HepG2 (cell line): ENCODE data around the gene MYO19. TPM values are rescaled to one million over a fixed set of nuclear protein-coding genes. Genes with fewer than 3 reads are reported as not detected.

Experiments
- ARNTL ChIP-seq: sonication (generic); formaldehyde crosslinking; IDR thresholded peaks from 2 replicates; pipeline ENCODE4 v1.4.0; 2020; ENCODE audit warnings: mild to moderate bottlenecking, missing genetic modification reagents
- BRCA1 ChIP-seq: sonication (generic); formaldehyde crosslinking; IDR thresholded peaks from 2 replicates; pipeline ENCODE4 v1.4.0; 2020; ENCODE audit warnings: missing genetic modification reagents
- ESRRA ChIP-seq: sonication (generic); formaldehyde crosslinking; IDR thresholded peaks from 2 replicates; pipeline ENCODE4 v1.5.1; 2020; ENCODE audit warnings: mild to moderate bottlenecking, low read depth, missing genetic modification reagents
- HDAC2 ChIP-seq: sonication (generic); formaldehyde crosslinking; IDR thresholded peaks from 2 replicates; pipeline ENCODE4 v1.4.0; 2020; ENCODE audit warnings: missing genetic modification reagents
- HNF4G ChIP-seq, 2 experiments: sonication (generic) in 1 of 2; formaldehyde crosslinking in 1 of 2; IDR thresholded peaks; 2 replicates each; pipeline versions ENCODE4 v1.4.0 to v1.6.1; 2011 to 2020; ENCODE audit warnings: borderline replicate concordance in 2 of 2, low read depth in 2 of 2, mild to moderate bottlenecking in 2 of 2, low read length in 1 of 2, missing genetic modification reagents in 1 of 2, moderate library complexity in 1 of 2
- MTERF4 ChIP-seq: sonication (generic); formaldehyde crosslinking; IDR thresholded peaks from 2 replicates; pipeline ENCODE4 v1.8.0; 2023; ENCODE audit warnings: mild to moderate bottlenecking, missing genetic modification reagents
- NCOR1 ChIP-seq: fragments of 200-600 bp; sonication (generic); IDR thresholded peaks from 2 replicates; pipeline ENCODE4 v1.7.0; 2017; ENCODE audit warnings: antibody characterized with exemption, low read length, borderline replicate concordance
- NFYB ChIP-seq: sonication (generic); formaldehyde crosslinking; IDR thresholded peaks from 2 replicates; pipeline ENCODE4 v1.4.0; 2020; ENCODE audit warnings: missing genetic modification reagents
- NR2C2 ChIP-seq: sonication (generic); formaldehyde crosslinking; IDR thresholded peaks from 2 replicates; pipeline ENCODE4 v1.4.0; 2020; ENCODE audit warnings: missing genetic modification reagents, mild to moderate bottlenecking, moderate library complexity, borderline replicate concordance
- NR2F1 ChIP-seq, 2 experiments: fragments of 450-650 bp in 1 of 2; formaldehyde crosslinking in 1 of 2; IDR thresholded peaks; 2 replicates each; pipeline versions ENCODE4 v1.5.0 to v1.6.1; 2016 to 2020; ENCODE audit warnings: mild to moderate bottlenecking in 1 of 2, missing compliant biosample characterization in 1 of 2, missing genetic modification reagents in 1 of 2, moderate library complexity in 1 of 2
- PHF20 ChIP-seq: sonication (generic); formaldehyde crosslinking; IDR thresholded peaks from 2 replicates; pipeline ENCODE4 v1.5.0; 2020; ENCODE audit warnings: mild to moderate bottlenecking, missing genetic modification reagents
- RBFOX2 ChIP-seq: fragments of 200-400 bp; formaldehyde crosslinking; IDR thresholded peaks from 2 replicates; pipeline ENCODE4 v1.6.1; 2017; ENCODE audit warnings: low read depth, mild to moderate bottlenecking, low read length
- RCOR2 ChIP-seq: IDR thresholded peaks from 2 replicates; pipeline ENCODE4 v1.6.1; 2016; ENCODE audit warnings: missing biosample characterization, missing genetic modification reagents
- TEAD3 ChIP-seq: optimal IDR thresholded peaks from 2 replicates; pipeline ENCODE3; 2016; ENCODE audit warnings: borderline replicate concordance
- ZBTB20 ChIP-seq: sonication (generic); formaldehyde crosslinking; IDR thresholded peaks from 2 replicates; pipeline ENCODE4 v1.8.1; 2023; ENCODE audit warnings: missing genetic modification reagents, low read depth, mild to moderate bottlenecking, borderline replicate concordance
- ZNF574 ChIP-seq: sonication (generic); formaldehyde crosslinking; IDR thresholded peaks from 2 replicates; pipeline ENCODE4 v1.4.0; 2020; ENCODE audit warnings: missing genetic modification reagents
- ZNF607 ChIP-seq: sonication (generic); formaldehyde crosslinking; IDR thresholded peaks from 2 replicates; pipeline ENCODE4 v1.5.1; 2020; ENCODE audit warnings: missing genetic modification reagents, mild to moderate bottlenecking, borderline replicate concordance
- ZNF660 ChIP-seq: sonication (generic); formaldehyde crosslinking; IDR thresholded peaks from 2 replicates; pipeline ENCODE4 v1.5.1; 2020; ENCODE audit warnings: mild to moderate bottlenecking, low read depth, missing genetic modification reagents, borderline replicate concordance
- ZNF775 ChIP-seq: sonication (generic); formaldehyde crosslinking; IDR thresholded peaks from 2 replicates; pipeline ENCODE4 v1.4.0; 2020; ENCODE audit warnings: missing genetic modification reagents, mild to moderate bottlenecking, moderate library complexity, borderline replicate concordance
- ZNF788 ChIP-seq: sonication (generic); formaldehyde crosslinking; IDR thresholded peaks from 2 replicates; pipeline ENCODE4 v1.5.0; 2020; ENCODE audit warnings: mild to moderate bottlenecking, missing genetic modification reagents, borderline replicate concordance
- ZNF850 ChIP-seq: sonication (generic); formaldehyde crosslinking; conservative IDR thresholded peaks from 2 replicates; pipeline ENCODE4 v1.9.0; 2021; ENCODE audit warnings: mild to moderate bottlenecking, missing genetic modification reagents
- ZSCAN12 ChIP-seq: sonication (generic); formaldehyde crosslinking; IDR thresholded peaks from 2 replicates; pipeline ENCODE4 v1.9.0; 2021; ENCODE audit warnings: mild to moderate bottlenecking, missing genetic modification reagents
- polyA plus RNA-seq, 8 experiments: library from polyadenylated mRNA; depleted of rRNA in 3 of 8; stranded (reverse) in 7 of 8; unstranded in 1 of 8; fragments of >200 nt; fragmentation: Illumina TruSeq in 4 of 8; extraction: Trizol in 4 of 8; gene quantifications; 2 replicates each; pipeline versions ENCODE4 v1.2.1 to v1.2.3, GENCODE V29; 2011 to 2016; ENCODE audit warnings: low read depth in 4 of 8, missing spikeins in 1 of 8, mixed read lengths in 1 of 8; ENCODE audit not compliant: insufficient read depth in 1 of 8
- total RNA-seq, 5 experiments: library from RNA; depleted of rRNA; stranded (reverse); fragments of >200 nt; fragmentation: Illumina TruSeq; extraction: Trizol; gene quantifications; 2 replicates each; pipeline ENCODE4 v1.2.3, GENCODE V29; 2016; ENCODE audit warnings: low read depth in 1 of 5
- TF ChIP-seq, protein P1 (sequence below): sonication (generic); formaldehyde crosslinking; IDR thresholded peaks from 2 replicates; pipeline ENCODE4 v1.8.0; 2022; ENCODE audit warnings: mild to moderate bottlenecking, missing genetic modification reagents; ENCODE audit not compliant: insufficient replicate concordance

MYO19 gene
- total and polyA plus RNA-seq, 2 of the 13 experiments (the other 11 are each of a cell fraction or from before 2014, with no cell fraction given): 75.7 to 82.3 TPM

DNA sequence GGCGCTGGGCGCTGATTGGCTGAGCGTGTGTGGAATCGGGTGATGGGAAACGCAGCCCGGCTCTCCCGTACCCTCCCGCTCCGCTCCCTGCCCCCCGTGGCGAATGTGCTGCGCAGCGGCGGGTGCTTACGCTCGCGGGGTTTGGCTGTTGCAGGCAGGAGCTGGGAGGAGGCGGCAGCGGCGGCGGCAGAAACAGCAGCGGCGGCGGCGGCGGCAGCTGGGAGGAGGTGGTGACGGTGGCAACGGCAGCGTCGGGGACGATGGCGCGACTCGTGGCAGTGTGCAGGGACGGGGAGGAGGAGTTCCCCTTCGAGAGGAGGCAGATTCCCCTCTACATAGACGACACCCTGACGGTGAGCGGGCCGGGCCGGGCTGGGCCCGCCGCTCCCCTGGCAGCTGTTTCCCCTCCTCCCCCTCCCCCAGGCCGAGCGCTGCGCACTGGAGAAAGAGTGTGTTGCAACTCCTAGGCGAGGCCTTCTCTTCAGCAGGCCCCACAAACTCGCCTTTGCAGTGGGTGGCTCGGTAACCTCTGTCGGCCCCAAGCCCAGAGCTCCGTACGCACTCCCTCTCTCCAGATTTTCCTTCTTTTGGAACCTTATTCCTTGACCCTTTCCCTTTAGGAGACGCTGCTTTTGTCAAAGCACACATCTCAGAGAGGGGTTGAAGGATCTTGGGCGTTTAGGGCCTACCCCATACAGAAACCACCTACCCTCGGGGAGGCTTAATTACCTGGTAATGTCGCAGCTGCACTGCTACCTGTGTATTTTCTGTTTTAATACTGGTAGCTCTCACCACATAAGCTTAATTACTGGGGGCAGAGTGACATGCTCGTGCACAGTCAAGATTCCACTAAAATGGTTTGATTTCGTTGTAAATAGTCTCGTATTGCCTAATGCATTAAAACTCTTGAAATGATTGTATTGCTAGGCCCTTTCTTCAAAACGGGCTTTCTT is 11.1 kb upstream of the MYO19 start (continued):
- TF ChIP-seq NFYB (CRISPR knock-in tag): peak; percentile 82
- no peak for TF ChIP-seq ZBTB20 (CRISPR knock-in tag)
- TF ChIP-seq ZNF788 (CRISPR knock-in tag): peak; percentile 83; the same call in 1 of the 2 replicates
- TF ChIP-seq TEAD3: peak; percentile 14
- TF ChIP-seq ZNF660: 0 out of 2 replicates have a peak, but pooled peaks have one; percentile 22
- peak; percentile 85 for TF ChIP-seq ZNF574
- TF ChIP-seq RCOR2 (CRISPR knock-in tag): no peak
- TF ChIP-seq ZNF775 (CRISPR knock-in tag): peak; percentile 72; the same call in 1 of the 2 replicates
- no peak; the same call in 1 of the 2 replicates for TF ChIP-seq NCOR1
- TF ChIP-seq ZSCAN12: no peak
- TF ChIP-seq, protein P1, sequence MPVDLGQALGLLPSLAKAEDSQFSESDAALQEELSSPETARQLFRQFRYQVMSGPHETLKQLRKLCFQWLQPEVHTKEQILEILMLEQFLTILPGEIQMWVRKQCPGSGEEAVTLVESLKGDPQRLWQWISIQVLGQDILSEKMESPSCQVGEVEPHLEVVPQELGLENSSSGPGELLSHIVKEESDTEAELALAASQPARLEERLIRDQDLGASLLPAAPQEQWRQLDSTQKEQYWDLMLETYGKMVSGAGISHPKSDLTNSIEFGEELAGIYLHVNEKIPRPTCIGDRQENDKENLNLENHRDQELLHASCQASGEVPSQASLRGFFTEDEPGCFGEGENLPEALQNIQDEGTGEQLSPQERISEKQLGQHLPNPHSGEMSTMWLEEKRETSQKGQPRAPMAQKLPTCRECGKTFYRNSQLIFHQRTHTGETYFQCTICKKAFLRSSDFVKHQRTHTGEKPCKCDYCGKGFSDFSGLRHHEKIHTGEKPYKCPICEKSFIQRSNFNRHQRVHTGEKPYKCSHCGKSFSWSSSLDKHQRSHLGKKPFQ: peak; percentile 25
- peak; percentile 88; the same call in 1 of the 2 replicates for TF ChIP-seq MTERF4 (CRISPR knock-in tag)
- TF ChIP-seq BRCA1 (CRISPR knock-in tag): no peak
- 0 out of 2 replicates have a peak, but pooled peaks have one; percentile 7 for TF ChIP-seq ARNTL (CRISPR knock-in tag)
- peak; percentile 88 for TF ChIP-seq RBFOX2
- TF ChIP-seq ZNF850 (CRISPR knock-in tag): no peak
- no peak for TF ChIP-seq NR2F1 (CRISPR knock-in tag; IDR thresholded peaks at IDR 0.05)
- TF ChIP-seq PHF20 (CRISPR knock-in tag): peak; percentile 64
- TF ChIP-seq HDAC2 (CRISPR knock-in tag): peak; percentile 65
- TF ChIP-seq ZNF607 (CRISPR knock-in tag): peak; percentile 26; the same call in 1 of the 2 replicates
- TF ChIP-seq HNF4G (IDR thresholded peaks at IDR 0.05; ENCODE audit: borderline replicate concordance, low read depth, low read length): no peak
- TF ChIP-seq HNF4G (CRISPR knock-in tag; IDR thresholded peaks at IDR 0.05; ENCODE audit: borderline replicate concordance, low read depth): no peak
- TF ChIP-seq NR2C2 (CRISPR knock-in tag): peak; percentile 42
- TF ChIP-seq ESRRA (CRISPR knock-in tag): 0 out of 2 replicates have a peak, but pooled peaks have one; percentile 35
